ENCODE data around the gene TMX4. TPM values are rescaled to one million over a fixed set of nuclear protein-coding genes. Genes with fewer than 3 reads are reported as not detected.

Gene TMX4
- total RNA-seq, 1 experiment from 2014 or later, result 12.0 TPM

GRCh38 chr20:7977709-7978108 is 41.9 kb downstream of the TMX4 start:
- no TSS peak for BruUV-seq (replicated peaks)
- H3K4me3 ChIP-seq (replicated peaks in 1 of 2; ENCODE audit: low read depth in 1 of 2, low read length in 2 of 2), result no peak overlapping the region
- no peak for ATAC-seq

More at GRCh38 chr20:7977709-7978108, 41.9 kb downstream of the TMX4 start:
- POLR2A ChIA-PET, result no interaction called here
- no peaks in the 10 kb centered on the region for H4K20me1 ChIP-seq (ENCODE audit: insufficient read depth)
- H3K79me2 ChIP-seq (ENCODE audit: insufficient read depth, low read length), result no peaks in the 10 kb centered on the region
- RAD21 ChIA-PET (ENCODE audit: low non-redundant PET in 1 of 2, low total read pairs in 2 of 2, uncharacterized antibody in 2 of 2, unreplicated experiment in 2 of 2), result no interaction called here
- no peaks in the 10 kb centered on the region for H3K9me3 ChIP-seq (ENCODE audit: control insufficient read depth in 1 of 2, insufficient read depth in 1 of 2, low read depth in 1 of 2, low read length in 2 of 2)
- H3K9me2 ChIP-seq (ENCODE audit: insufficient read depth), result no peaks in the 10 kb centered on the region
- H2AFZ ChIP-seq (ENCODE audit: low read depth, low read length, poor library complexity, severe bottlenecking), result no peak overlapping the region
- H3K27ac ChIP-seq (ENCODE audit: low read depth, low read length), result no peak overlapping the region
- no peaks in the 10 kb centered on the region for H3K27me3 ChIP-seq (ENCODE audit: insufficient read depth, low read length)
- H3K9ac ChIP-seq (ENCODE audit: low read length), result no peak overlapping the region
- no peak for TF ChIP-seq TCF7L2 (IDR thresholded peaks at IDR 0.05; ENCODE audit: borderline replicate concordance, extremely low read depth, insufficient read depth, insufficient read length)
- TF ChIP-seq, protein P1, sequence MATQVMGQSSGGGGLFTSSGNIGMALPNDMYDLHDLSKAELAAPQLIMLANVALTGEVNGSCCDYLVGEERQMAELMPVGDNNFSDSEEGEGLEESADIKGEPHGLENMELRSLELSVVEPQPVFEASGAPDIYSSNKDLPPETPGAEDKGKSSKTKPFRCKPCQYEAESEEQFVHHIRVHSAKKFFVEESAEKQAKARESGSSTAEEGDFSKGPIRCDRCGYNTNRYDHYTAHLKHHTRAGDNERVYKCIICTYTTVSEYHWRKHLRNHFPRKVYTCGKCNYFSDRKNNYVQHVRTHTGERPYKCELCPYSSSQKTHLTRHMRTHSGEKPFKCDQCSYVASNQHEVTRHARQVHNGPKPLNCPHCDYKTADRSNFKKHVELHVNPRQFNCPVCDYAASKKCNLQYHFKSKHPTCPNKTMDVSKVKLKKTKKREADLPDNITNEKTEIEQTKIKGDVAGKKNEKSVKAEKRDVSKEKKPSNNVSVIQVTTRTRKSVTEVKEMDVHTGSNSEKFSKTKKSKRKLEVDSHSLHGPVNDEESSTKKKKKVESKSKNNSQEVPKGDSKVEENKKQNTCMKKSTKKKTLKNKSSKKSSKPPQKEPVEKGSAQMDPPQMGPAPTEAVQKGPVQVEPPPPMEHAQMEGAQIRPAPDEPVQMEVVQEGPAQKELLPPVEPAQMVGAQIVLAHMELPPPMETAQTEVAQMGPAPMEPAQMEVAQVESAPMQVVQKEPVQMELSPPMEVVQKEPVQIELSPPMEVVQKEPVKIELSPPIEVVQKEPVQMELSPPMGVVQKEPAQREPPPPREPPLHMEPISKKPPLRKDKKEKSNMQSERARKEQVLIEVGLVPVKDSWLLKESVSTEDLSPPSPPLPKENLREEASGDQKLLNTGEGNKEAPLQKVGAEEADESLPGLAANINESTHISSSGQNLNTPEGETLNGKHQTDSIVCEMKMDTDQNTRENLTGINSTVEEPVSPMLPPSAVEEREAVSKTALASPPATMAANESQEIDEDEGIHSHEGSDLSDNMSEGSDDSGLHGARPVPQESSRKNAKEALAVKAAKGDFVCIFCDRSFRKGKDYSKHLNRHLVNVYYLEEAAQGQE (IDR thresholded peaks at IDR 0.05; ENCODE audit: low read depth), result no peak
- no peak for TF ChIP-seq SP1 (IDR thresholded peaks at IDR 0.05; ENCODE audit: low read depth)
- TF ChIP-seq SRF (IDR thresholded peaks at IDR 0.05; ENCODE audit: low read depth), result no peak
- no peak for TF ChIP-seq ZNF274 (IDR thresholded peaks at IDR 0.05; ENCODE audit: low read depth, low read length)
- TF ChIP-seq EZH2 (IDR thresholded peaks at IDR 0.05), result no peak
- no peak for DNase-seq (ENCODE audit: low read depth, low spot score)
- no peaks in the 10 kb centered on the region for H3K36me3 ChIP-seq (ENCODE audit: control insufficient read depth in 1 of 2, insufficient read depth in 2 of 2, low read length in 2 of 2)
- intact Hi-C loops (cut with micrococcal nuclease), result no loop called here
- peaks cover 0 to 5% of the 10 kb centered on the region in 2 experiments; a peak in 1 of 4 replicates for H3K4me1 ChIP-seq (ENCODE audit: control insufficient read depth in 1 of 2, insufficient read depth in 2 of 2, low read length in 2 of 2)
- H3K4me2 ChIP-seq (ENCODE audit: low read length), result no peak overlapping the region
- CTCF ChIA-PET, result interaction anchor here (1.0 to 1.2 kb wide), 2 partner anchors 41 to 744 kb away, joined by 3 to 6 read pairs; no protein-coding TSS in a partner anchor

Measured in HCT116 (cell line).